ENCODE results near the gene COA8. TPM values are rescaled to one million over a fixed set of nuclear protein-coding genes. Genes with fewer than 3 reads are reported as not detected.
A peak's percentile ranks its signal among the peaks of the same experiment; 100 is the strongest.

COA8 gene
- total and polyA plus RNA-seq, 2 of the 13 experiments (the other 11 are each of a cell fraction or from before 2014, with no cell fraction given), result 10.9 to 25.1 TPM

DNA sequence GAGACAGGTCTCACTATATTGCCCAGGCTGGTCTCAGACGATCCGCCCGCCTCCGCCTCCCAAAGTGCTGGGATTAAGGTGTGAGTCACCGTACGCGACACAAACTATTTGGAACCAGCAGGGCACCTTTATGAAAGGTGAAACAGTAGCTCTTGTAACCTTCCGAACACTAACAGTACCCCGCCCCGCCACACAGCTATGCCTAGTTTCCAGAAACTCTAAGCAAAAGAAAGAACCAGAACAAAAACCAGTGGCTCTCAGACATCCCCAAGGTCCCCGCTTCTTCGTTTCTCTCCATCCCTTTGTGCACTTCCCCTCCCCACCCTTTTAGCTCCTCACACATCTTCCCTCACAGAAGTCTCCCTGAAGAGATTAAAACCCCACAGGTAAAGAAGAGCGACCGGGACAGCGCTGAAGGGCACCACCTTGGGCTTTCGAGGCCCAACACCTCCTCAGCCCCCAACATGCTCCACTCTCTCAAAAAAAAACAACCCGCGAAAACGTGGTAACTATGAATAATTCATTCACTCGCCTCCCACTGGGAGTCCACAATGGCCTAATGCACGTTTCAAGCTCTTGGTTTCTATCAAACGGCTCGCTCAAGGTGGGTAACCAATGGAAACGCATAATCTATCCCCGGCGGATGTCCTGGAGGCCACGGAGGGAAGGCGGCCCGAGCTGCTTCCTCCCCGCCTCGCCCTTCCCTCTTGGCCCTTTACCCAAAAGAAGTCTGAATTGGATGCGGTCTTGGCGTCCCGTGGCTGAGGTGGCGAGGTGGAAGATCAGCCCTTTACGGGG lies 1.2 kb upstream of the COA8 start (continued):
- TF ChIP-seq, protein P1, sequence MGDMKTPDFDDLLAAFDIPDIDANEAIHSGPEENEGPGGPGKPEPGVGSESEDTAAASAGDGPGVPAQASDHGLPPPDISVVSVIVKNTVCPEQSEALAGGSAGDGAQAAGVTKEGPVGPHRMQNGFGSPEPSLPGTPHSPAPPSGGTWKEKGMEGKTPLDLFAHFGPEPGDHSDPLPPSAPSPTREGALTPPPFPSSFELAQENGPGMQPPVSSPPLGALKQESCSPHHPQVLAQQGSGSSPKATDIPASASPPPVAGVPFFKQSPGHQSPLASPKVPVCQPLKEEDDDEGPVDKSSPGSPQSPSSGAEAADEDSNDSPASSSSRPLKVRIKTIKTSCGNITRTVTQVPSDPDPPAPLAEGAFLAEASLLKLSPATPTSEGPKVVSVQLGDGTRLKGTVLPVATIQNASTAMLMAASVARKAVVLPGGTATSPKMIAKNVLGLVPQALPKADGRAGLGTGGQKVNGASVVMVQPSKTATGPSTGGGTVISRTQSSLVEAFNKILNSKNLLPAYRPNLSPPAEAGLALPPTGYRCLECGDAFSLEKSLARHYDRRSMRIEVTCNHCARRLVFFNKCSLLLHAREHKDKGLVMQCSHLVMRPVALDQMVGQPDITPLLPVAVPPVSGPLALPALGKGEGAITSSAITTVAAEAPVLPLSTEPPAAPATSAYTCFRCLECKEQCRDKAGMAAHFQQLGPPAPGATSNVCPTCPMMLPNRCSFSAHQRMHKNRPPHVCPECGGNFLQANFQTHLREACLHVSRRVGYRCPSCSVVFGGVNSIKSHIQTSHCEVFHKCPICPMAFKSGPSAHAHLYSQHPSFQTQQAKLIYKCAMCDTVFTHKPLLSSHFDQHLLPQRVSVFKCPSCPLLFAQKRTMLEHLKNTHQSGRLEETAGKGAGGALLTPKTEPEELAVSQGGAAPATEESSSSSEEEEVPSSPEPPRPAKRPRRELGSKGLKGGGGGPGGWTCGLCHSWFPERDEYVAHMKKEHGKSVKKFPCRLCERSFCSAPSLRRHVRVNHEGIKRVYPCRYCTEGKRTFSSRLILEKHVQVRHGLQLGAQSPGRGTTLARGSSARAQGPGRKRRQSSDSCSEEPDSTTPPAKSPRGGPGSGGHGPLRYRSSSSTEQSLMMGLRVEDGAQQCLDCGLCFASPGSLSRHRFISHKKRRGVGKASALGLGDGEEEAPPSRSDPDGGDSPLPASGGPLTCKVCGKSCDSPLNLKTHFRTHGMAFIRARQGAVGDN (CRISPR knock-in tag; IDR thresholded peaks at IDR 0.05), result 0 out of 2 replicates have a peak, but pooled peaks have one; percentile 22
- TF ChIP-seq, protein P2, sequence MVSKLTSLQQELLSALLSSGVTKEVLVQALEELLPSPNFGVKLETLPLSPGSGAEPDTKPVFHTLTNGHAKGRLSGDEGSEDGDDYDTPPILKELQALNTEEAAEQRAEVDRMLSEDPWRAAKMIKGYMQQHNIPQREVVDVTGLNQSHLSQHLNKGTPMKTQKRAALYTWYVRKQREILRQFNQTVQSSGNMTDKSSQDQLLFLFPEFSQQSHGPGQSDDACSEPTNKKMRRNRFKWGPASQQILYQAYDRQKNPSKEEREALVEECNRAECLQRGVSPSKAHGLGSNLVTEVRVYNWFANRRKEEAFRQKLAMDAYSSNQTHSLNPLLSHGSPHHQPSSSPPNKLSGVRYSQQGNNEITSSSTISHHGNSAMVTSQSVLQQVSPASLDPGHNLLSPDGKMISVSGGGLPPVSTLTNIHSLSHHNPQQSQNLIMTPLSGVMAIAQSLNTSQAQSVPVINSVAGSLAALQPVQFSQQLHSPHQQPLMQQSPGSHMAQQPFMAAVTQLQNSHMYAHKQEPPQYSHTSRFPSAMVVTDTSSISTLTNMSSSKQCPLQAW (CRISPR knock-in tag; IDR thresholded peaks at IDR 0.05), result 0 out of 2 replicates have a peak, but pooled peaks have one; percentile 22
- TF ChIP-seq, protein P3, sequence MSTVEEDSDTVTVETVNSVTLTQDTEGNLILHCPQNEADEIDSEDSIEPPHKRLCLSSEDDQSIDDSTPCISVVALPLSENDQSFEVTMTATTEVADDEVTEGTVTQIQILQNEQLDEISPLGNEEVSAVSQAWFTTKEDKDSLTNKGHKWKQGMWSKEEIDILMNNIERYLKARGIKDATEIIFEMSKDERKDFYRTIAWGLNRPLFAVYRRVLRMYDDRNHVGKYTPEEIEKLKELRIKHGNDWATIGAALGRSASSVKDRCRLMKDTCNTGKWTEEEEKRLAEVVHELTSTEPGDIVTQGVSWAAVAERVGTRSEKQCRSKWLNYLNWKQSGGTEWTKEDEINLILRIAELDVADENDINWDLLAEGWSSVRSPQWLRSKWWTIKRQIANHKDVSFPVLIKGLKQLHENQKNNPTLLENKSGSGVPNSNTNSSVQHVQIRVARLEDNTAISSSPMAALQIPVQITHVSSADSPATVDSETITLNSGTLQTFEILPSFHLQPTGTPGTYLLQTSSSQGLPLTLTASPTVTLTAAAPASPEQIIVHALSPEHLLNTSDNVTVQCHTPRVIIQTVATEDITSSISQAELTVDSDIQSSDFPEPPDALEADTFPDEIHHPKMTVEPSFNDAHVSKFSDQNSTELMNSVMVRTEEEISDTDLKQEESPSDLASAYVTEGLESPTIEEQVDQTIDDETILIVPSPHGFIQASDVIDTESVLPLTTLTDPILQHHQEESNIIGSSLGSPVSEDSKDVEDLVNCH (CRISPR knock-in tag; IDR thresholded peaks at IDR 0.05), result 0 out of 2 replicates have a peak, but pooled peaks have one; percentile 43
- TF ChIP-seq SMARCE1 (IDR thresholded peaks at IDR 0.05; ENCODE audit: borderline replicate concordance) (no peak), ZFX (CRISPR knock-in tag; IDR thresholded peaks at IDR 0.05; ENCODE audit: low read depth) (0 out of 2 replicates have a peak, but pooled peaks have one; percentile 27), U2AF1 (optimal IDR thresholded peaks at IDR 0.05; ENCODE audit: low read depth, low read length) (peak; percentile 51), RFX3 (CRISPR knock-in tag; IDR thresholded peaks at IDR 0.05) (peak; percentile 58; the same call in 1 of the 2 replicates), GABPB1 (CRISPR knock-in tag; IDR thresholded peaks at IDR 0.05) (no peak), RFX1 (IDR thresholded peaks at IDR 0.05) (peak; percentile 51; the same call in 1 of the 2 replicates), ZNF501 (CRISPR knock-in tag; IDR thresholded peaks at IDR 0.05) (peak; percentile 40; the same call in 1 of the 2 replicates), RARG (CRISPR knock-in tag; IDR thresholded peaks at IDR 0.05; ENCODE audit: low read depth) (no peak), FOXJ3 (CRISPR knock-in tag; IDR thresholded peaks at IDR 0.05; ENCODE audit: borderline replicate concordance) (no peak), MTA1 (CRISPR knock-in tag; IDR thresholded peaks at IDR 0.05; ENCODE audit: borderline replicate concordance) (peak; percentile 55; the same call in 1 of the 2 replicates), ZSCAN21 (CRISPR knock-in tag; IDR thresholded peaks at IDR 0.05; ENCODE audit: borderline replicate concordance) (no peak), FOSL2 (CRISPR knock-in tag; IDR thresholded peaks at IDR 0.05) (peak; percentile 61)
- TF ChIP-seq, protein P4, sequence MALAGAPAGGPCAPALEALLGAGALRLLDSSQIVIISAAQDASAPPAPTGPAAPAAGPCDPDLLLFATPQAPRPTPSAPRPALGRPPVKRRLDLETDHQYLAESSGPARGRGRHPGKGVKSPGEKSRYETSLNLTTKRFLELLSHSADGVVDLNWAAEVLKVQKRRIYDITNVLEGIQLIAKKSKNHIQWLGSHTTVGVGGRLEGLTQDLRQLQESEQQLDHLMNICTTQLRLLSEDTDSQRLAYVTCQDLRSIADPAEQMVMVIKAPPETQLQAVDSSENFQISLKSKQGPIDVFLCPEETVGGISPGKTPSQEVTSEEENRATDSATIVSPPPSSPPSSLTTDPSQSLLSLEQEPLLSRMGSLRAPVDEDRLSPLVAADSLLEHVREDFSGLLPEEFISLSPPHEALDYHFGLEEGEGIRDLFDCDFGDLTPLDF (CRISPR knock-in tag; IDR thresholded peaks at IDR 0.05), result no peak
- TF ChIP-seq, protein P5, sequence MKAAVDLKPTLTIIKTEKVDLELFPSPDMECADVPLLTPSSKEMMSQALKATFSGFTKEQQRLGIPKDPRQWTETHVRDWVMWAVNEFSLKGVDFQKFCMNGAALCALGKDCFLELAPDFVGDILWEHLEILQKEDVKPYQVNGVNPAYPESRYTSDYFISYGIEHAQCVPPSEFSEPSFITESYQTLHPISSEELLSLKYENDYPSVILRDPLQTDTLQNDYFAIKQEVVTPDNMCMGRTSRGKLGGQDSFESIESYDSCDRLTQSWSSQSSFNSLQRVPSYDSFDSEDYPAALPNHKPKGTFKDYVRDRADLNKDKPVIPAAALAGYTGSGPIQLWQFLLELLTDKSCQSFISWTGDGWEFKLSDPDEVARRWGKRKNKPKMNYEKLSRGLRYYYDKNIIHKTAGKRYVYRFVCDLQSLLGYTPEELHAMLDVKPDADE (CRISPR knock-in tag; IDR thresholded peaks at IDR 0.05), result 0 out of 2 replicates have a peak, but pooled peaks have one; percentile 3

All from HepG2 (cell line).